Measurements from ENCODE around the gene MYCBPAP.

Gene MYCBPAP

DNA sequence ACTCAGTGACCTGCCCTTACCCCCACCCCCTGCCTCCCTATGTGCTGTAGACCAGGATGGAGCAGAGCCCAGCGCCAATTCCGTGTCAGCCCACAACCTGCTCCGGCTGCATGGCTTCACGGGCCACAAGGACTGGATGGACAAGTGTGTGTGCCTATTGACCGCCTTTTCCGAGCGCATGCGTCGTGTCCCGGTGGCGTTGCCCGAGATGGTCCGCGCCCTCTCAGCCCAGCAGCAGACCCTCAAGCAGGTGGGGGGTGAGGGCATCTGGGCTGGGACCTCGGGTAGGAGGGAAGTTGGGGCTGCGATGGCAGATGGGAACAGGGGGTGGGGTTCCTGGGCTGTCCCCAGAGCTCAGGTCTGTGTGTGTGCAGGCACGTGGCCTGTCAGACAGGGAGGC, 46.0 kb downstream of the MYCBPAP start:
- DNase-seq = no peak

- no peak for DNase-seq
Measured at GRCh38 chr17:50556803-50557202, 48.6 kb downstream of the MYCBPAP start.

DNA sequence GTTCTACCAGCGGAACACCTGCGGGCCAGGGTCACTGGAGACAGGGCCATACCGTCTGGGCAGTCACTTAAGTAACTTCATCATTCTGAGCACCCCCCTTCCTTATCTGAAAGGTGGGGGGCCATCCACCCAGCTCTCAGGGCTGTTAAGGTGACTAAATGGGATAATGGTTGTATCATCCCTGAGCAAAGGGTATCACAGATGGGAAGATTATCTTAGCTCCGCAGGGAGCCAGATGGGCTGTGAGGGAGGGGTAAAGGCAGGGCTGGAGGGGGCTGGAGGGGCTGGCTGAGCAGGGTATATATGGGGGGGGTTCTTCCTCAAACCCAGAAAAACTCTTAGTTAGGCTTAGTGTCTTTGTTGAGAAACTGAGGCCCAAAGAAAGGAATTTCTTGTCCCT, 49.4 kb downstream of the MYCBPAP start:
- DNase-seq = no peak

- DNase-seq = no peak
Measured at GRCh38 chr17:50558091-50558490, 49.9 kb downstream of the MYCBPAP start.

GRCh38 chr17:50558581-50558940, 50.3 kb downstream of the MYCBPAP start:
- DNase-seq = no peak

- DNase-seq = no peak
Measured at GRCh38 chr17:50558941-50559614, 50.8 kb downstream of the MYCBPAP start.

- DNase-seq = peak; percentile 16
Measured at GRCh38 chr17:50559674-50560184, 51.5 kb downstream of the MYCBPAP start.

DNA sequence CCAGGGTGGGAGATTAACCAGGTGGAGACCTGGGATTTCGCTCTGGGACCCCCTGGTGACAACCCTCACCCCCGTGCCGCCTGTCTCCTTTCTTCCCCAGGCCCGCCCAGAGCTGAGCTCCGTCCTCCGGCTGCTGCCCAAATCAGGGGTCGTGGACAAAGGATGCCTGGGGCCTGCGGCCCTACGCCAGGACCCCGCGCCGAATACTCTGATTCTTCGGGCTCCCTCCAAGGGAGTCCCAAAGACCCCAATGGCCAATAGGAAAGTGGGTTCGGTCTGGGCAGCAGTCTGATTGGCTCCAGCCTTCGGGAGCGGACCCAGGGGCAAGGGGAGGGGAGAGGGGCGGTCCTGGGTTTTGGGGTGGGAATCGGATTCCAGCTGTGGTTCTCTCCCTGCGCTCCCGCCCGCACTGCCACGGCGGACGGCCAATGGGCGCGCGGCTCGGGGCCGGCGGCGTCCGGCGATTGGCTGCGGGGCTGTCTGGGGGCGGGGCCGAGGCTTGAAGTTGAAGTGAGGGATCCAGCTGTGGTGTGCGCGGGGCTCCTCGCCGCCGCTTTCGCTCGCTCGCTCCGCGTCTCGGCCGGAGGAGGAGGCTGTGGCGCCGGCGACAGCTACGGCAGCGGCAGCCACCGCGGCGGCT, 52.1 kb downstream of the MYCBPAP start, which contains the start of gene CACNA1G:
CACNA1G (plus strand) TSS at position 531 of the 640 bp plus-strand sequence. CDS start 745 bp downstream, outside the sequence.
- peak; percentile 78 for DNase-seq

GRCh38 chr17:50560931-50561745, 52.9 kb downstream of the MYCBPAP start:
- DNase-seq = peak; percentile 13

DNA sequence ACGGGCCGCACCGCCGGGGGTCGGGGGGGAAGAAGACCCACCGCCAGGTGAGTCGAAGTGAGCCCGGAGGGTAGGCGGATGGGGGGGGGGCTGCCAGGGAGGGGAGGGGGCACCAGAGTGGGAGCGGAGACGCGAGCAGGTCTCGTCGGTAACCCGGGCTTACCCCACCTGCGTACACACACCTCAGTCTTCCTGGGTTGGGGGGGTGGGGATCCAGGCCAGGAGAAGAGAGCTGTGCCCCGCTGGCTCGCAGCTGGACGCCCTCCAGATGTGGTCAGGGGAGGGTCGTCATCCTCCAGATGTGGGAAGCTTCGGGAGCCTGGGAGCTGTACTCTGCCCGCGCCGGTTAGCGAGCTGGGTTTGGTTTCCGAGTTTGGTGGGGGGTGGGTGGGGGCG, 53.5 kb downstream of the MYCBPAP start:
- DNase-seq = no peak

- no peak for DNase-seq
Measured at GRCh38 chr17:50562242-50563091, 54.2 kb downstream of the MYCBPAP start.

DNA sequence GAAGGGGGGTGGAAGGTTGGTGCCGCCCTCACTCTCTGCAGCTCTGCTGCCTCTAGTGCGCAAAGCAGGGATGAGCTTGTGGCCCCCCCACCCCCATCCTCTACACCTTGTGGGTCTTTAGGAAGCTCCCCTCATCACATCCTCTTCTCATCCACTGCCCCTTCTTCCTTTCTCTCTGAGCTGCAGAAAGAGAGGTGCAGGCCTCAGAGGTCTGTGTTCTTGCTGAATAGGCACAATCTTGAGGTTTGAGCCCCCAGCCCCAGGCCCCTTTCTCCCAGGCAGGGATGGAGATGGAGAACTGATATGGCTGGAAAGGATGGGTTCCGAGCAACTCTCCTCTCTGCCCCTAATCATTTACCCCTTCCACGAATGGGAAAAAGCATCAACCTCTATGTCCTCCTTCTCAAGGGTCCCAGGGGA, 54.9 kb downstream of the MYCBPAP start:
- no peak for DNase-seq

DNA sequence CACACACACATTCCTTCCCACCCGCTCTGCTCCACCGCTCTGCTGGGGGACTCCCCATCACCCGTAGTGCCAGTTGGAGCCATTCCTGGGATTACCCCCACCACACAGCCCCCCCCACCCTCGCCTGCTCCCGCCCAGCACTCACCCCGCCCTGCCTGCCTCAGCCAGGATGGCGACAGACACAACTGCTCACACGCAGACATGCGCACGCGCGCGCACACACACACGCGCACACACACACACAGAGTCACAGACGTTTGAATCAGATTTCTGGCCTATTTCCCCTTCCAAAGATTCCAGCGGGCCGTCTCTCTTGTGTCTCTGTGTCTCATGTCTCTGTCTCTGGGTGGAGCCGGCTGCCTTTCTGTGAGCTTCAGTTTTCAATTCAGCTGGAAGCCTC, 56.7 kb downstream of the MYCBPAP start:
- DNase-seq = peak; percentile 21

- peak; percentile 28 for DNase-seq
Measured at GRCh38 chr17:50565402-50566350, 57.4 kb downstream of the MYCBPAP start.

GRCh38 chr17:50566886-50567285, 58.6 kb downstream of the MYCBPAP start:
- no peak for DNase-seq

DNA sequence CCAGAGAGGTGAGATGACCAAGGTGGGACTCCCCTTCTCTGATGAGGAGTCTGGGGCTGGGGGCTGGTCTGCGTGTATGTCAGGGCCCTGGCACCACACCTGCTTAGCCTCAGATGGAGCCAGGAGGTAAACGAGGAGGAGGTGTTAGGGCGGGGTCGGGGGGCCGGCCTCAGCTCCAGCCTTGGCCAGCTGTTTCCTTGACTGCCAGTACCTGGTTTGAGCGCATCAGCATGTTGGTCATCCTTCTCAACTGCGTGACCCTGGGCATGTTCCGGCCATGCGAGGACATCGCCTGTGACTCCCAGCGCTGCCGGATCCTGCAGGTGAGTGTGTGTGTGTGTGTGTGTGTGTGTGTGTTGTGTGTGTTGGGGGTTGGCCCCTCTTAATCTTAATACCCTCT, 60.4 kb downstream of the MYCBPAP start:
- no peak for DNase-seq

DNA sequence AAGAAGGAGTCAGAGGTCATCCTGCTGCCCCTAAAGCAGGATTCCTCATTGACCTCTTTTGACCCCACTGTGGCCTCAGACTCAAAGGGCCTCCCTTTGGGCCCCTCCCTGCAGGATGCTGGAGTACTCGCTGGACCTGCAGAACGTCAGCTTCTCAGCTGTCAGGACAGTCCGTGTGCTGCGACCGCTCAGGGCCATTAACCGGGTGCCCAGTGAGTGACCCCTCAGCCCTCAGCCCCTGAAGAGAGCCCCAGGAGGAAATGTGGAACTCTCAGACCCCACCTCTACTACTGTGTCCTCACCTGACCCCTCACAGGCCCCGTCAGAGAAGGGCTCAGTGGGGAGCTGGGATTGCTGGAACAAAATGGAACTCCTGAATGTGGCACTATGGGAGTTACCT, 61.4 kb downstream of the MYCBPAP start:
- DNase-seq = no peak

DNA sequence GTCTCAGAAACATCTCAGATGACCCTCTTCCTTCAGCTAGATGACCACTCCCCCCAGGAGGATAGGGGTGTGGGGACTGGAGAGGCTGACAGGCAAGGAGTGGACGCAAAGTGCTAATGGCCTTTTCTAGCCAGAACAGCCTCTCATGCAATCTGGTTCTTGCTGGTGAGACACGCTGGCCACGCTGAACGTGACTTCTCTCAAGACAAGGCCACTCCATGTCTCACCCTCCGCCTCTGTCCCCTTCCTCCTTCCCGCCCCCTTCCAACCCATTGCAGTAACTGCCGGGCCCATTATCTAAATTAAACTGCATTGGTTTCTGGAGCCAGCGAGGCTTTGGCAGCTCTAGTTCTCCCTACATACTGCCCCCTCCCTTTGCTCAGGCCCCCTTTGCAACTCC, 61.8 kb downstream of the MYCBPAP start:
- no peak for DNase-seq

GRCh38 chr17:50570528-50570927, 62.3 kb downstream of the MYCBPAP start:
- no peak for DNase-seq

- DNase-seq = no peak
Measured at GRCh38 chr17:50571681-50572080, 63.4 kb downstream of the MYCBPAP start.

- DNase-seq = no peak
Measured at GRCh38 chr17:50572541-50572940, 64.3 kb downstream of the MYCBPAP start.

Data from central memory CD4-positive, alpha-beta T cell (primary cell).